ENCODE measurements around the gene MPP2.
"Not testable (repeated sequence)": the region's sequence is repeated elsewhere in the genome, so short reads cannot be mapped to it uniquely, and the experiment has no call there.

The MPP2 gene

DNA sequence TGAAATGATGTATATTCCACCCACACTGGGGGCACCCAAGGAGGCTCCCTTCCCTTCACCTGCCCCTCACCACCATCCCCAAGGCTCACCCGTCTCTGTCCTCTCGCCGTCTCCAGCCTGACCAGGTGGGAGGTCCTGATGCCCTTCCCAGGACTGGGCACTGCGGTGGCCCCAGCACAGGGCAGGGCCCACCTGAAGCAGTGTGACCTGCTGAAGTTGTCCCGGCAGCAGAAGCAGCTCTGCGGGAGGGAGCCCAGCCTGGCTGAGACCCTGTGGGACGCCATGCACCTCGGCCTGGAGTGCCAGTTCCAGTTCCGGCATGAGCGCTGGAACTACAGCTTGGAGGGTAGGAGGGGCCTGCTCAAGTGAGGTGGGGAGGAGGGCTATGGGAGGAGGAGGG, 25.0 kb upstream of the MPP2 start:
- DNase-seq (ENCODE audit: insufficient read length, low spot score): no peak
- FAIRE-seq: no peak

GRCh38 chr17:43931062-43931571, 23.8 kb upstream of the MPP2 start:
- FAIRE-seq: no peak

GRCh38 chr17:43928609-43929008, 21.3 kb upstream of the MPP2 start:
- FAIRE-seq: no peak
- no peak for DNase-seq (ENCODE audit: insufficient read length, low spot score)

More at GRCh38 chr17:43931062-43931571, 23.8 kb upstream of the MPP2 start:
- DNase-seq (ENCODE audit: insufficient read length, low spot score): no peak

DNA sequence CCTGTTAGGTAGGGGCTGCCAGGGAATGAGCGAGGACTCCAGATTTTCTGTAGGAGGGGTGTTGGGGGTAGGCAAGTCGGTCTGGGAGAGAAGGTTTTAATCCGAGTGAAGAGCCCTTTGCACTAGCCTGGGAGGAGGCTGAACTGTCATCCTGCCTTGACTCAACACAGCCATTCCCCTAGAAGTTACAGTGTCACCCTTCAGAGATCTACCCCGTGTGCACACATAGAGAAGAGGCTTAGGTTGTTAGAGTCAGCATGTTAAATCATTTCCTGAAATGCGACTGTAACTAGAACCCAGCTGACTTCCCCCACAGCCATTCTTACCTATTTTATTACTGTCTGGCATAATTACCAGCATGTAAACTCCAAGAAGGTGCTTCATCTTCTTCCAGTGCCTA, 20.6 kb upstream of the MPP2 start:
- DNase-seq (ENCODE audit: insufficient read length, low spot score); FAIRE-seq: not testable (repeated sequence)

DNA sequence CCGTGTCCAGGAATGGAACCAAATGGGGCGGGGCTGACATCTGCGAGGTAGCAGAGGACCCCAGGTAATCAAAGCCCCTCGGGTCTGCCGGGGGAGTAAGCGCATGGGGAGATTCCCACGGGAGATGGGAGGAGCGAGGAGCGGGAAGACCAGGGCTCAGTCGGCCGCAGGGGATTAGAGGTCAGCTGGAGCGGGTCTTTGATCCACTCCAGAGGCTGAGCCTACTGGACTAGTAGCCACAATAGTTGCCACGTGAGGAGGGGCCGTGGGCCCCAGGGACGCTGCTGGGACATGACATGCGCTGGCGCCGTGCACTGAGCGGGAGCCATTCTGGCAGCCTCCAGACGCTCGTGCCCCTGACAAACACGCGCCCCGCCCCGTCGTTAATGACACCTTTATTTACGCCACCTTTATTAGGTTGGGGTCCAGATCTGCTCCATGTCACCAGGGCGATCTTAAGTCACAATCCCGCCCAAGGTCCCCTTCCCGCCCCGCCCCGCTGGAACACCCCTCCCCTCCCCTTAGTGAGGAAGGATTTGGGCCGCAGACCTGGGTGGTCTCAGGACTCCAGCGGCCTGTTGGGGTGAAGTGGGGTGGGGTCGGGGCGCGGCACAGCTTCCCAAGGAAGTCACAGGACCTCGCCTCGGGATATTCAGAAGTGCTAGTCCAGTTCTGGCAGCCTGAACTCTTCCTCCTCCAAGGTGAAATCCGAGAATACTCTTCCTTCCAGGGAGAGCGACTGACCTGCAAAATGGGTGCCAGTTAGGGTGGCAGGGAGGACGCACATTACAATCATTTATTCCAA, 19.9 kb upstream of the MPP2 start:
- no peak for FAIRE-seq
- no peak for DNase-seq (ENCODE audit: insufficient read length, low spot score)

DNA sequence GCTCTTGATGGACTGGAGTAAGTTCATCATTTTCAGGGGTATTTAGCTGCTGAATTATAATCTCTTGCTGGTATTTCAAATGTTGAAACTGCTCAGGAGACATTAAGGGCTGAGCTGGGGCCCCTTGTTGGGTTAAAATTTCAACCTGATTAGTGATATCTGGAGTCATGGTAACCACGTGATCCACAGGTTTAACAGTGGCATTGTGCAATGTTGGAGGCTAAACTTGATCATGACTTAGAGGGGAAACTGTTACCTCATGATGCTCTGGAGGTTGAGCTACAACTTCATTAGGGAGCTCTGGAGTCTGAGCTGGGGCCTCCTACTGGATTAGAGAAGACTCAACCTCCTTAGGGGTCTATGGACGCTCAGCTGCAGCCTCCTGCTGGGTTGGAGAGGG, 17.2 kb upstream of the MPP2 start:
- FAIRE-seq (no peak), DNase-seq (ENCODE audit: insufficient read length, low spot score) (no peak)

GRCh38 chr17:43920500-43921095, 13.3 kb upstream of the MPP2 start:
- FAIRE-seq (no peak), DNase-seq (ENCODE audit: insufficient read length, low spot score) (no peak)

- FAIRE-seq (no peak), DNase-seq (ENCODE audit: insufficient read length, low spot score) (no peak)
These were observed 10.7 kb upstream of the MPP2 start for GRCh38 chr17:43918026-43918389.

GRCh38 chr17:43917348-43918025, 10.2 kb upstream of the MPP2 start:
- DNase-seq (ENCODE audit: insufficient read length, low spot score): no peak
- FAIRE-seq: no peak

- FAIRE-seq (no peak), DNase-seq (ENCODE audit: insufficient read length, low spot score) (no peak)
These were observed 9.6 kb upstream of the MPP2 start for GRCh38 chr17:43917016-43917347.

GRCh38 chr17:43916385-43916784, 9.0 kb upstream of the MPP2 start:
- FAIRE-seq (no peak), DNase-seq (ENCODE audit: insufficient read length, low spot score) (no peak)

DNA sequence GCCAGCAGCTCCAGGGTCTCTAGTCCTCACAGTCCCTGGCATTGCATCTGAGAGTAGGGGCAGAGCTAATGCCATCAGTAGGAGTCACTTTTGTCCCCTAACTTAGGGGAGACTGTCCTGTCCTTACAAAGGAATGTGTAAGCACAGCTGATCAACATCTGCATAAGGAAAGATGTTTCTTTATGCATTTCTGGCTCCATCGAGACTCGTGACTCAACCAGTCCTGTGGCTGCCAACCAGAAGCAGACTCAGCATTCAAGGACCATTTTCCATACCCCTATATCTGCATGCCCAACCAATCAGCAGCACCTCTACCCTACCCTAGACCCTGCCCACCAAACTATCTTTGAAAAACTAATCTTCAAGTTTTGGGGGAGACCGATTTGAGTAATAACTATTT, 8.2 kb upstream of the MPP2 start:
- DNase-seq (ENCODE audit: insufficient read length, low spot score) (no peak), FAIRE-seq (peak; percentile 33)

DNA sequence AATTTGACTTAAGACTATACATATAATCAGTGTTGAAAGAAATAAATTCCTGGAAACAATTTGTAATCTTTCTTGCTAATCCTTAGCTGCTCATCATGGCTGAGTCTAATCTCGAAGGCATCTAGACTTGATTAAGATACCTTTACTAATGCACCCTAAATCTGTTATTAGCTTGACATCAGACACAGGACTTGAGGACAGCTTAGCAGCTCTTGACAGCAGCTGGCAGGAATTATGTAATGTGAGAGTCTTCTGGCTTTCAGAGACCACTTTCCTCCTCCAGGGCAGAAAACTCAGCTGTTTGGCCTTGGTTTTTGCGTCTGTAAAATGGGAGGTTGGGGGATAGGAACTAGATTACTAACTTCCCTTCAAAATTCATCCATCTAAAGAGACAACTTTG, 7.1 kb upstream of the MPP2 start:
- FAIRE-seq: no peak

DNA sequence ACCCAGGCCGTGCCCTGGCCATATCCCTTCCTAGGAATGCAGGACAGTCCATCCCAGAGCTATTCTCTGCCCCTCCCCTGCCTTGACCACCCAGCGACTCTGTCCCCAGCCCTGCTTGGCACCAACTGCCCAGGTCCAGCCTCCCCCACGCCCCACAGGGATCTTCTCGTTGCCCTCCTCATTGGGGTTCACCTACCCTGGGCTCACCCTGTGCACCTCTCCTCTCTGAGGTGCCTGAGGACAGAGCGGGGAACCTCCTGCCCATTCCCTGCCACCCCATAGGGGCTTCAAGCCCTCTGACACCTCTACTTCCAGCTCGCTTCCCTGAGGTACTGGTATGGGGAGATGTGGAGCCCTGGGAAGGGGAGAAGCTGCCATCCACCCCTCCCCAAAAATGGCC, 6.2 kb upstream of the MPP2 start:
- FAIRE-seq: no peak
- no peak for DNase-seq (ENCODE audit: insufficient read length, low spot score)

More for the DNA sequence above, 7.1 kb upstream of the MPP2 start:
- no peak for DNase-seq (ENCODE audit: insufficient read length, low spot score)

GRCh38 chr17:43912635-43913304, 5.4 kb upstream of the MPP2 start:
- no peak for DNase-seq (ENCODE audit: insufficient read length, low spot score)
- peak; percentile 99 for FAIRE-seq

- no peak for DNase-seq (ENCODE audit: insufficient read length, low spot score)
- no peak for FAIRE-seq
These were observed 4.6 kb upstream of the MPP2 start for GRCh38 chr17:43911904-43912303.

GRCh38 chr17:43909537-43910231, 2.3 kb upstream of the MPP2 start:
- no peak for FAIRE-seq
- no peak for DNase-seq (ENCODE audit: insufficient read length, low spot score)

DNA sequence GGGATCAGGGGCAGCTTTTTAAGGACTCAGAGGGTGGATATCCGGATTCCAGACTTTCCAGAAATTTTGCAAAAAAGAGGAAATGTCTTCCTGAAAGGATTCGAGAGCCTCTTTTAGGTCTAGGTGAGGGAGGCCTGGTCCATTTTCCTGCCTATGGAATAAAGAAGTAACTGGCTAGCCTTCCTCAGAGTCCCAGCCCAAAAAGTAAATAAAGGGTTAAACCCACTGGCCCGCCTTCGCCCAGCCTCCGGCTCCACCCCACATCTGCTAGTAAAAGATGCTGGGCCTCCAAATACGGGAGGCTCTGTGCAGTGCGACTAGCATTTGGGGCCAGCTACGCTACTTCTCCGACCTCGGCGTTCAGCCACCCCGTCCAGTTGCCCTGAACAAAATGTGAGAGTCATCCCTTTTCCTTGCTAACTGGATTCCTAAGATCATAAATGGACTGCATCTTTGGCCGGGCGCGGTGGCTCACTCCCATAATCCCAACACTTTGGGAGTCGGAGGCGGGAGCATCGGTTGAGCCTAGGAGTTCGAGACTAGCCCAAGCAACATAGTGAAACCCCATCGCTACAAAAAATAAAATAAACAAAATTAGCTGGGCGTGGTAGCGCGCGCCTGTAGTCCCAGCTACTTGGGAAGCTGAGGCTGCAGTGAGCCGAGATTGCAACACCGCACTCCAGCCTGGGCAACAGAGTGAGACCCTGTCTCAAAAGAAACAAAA, 824 bp upstream of the MPP2 start:
- FAIRE-seq (no peak), DNase-seq (ENCODE audit: insufficient read length, low spot score) (peak; percentile 81)

DNA sequence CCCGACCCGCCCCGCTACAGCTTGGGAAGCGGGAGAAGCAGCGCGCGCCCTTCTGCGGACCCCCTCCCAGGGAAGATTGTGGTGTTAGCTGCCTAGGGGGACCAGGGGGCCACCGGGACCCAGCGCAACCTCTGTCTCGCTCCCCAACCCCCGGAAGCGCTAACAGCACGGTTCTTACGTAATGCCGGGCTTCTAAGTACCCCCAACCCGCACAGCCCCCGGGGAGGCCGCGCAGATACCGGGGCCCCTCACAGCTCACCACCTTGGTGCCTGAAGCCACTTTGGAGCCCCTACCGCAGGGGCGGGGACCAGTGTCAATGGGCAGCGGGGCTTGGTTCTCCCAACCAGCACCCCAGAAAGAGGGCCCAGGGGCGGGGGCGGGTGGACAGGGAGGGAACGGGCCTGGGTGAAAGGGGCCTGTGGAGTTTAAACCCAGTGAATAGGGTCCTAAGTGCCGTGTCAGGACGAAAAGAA, 348 bp downstream of the MPP2 start:
- DNase-seq (ENCODE audit: insufficient read length, low spot score): no peak
- no peak for FAIRE-seq

All from HTR-8/SVneo (cell line).